ENCODE data around the gene SLC38A8.

The SLC38A8 gene

DNA sequence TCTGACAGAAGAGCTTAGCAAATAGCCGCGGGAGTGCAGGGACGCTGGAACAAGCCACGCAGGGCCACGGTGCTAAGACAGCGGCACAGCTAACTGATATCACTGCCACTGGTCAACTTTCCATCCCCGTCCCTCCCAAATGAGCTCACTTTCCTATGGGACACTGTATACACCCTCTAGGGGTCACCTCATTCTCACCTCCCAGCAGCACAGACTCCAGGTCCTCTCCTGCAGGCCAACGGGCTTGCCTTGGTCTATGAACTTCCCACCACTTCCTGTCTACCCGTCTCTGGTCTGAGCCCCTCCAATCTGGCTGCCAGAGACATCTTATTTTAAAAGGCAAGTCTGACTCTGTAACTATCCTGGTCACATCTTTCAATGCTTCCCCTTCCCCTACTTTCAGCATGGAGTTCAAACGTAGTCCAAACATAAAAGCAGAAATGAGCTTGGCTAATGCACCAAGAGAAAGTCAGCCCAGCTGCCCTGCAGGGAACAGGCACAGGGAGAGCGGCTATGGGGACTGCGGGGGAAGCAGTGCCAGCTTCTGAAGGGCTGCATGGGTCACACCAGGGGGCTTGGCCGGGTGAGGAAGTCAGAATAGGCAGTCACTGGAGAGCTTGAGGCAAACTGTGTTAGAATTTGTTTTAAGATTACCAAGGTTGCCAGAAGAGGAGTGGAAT, 26.3 kb upstream of the SLC38A8 start:
- DNase-seq (ENCODE audit: low spot score): no peak

DNA sequence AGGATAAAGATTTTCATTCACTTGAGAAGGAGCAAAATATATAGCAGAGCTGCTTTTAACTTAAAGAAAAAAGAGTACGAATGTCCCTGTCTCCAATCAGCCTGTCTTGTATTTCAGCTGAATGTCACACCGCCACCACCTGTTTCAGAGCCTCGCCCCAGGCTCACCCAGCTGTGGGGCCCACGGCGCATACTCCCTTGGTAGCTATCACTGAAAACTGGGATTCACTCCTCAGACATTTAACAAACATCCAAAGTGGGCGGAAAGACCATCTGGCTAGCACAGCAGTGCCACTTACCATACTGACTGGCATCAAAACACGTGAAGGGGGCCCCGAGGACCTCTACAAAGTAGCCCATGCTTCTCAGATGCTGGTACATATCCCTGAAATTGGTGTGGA, 25.4 kb upstream of the SLC38A8 start:
- no peak for DNase-seq (ENCODE audit: low spot score)

DNA sequence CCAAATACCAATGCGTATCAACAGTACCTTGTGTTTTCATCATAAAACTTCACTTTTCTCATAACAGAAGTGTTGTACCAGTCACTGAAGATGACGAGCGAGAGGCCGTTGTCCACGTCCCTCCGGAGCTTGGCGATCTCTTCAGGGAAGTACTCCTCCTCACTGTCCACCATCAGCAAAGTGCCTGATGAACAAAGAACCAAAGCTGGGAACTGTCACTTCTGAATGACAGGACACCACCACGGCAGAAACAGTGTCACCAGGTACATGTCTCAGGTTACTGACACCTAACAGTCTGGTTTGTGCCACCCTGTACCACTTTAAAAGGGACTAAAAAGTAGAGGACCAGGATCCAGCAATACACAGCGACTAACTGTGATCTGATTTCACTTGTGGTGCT, 25.0 kb upstream of the SLC38A8 start:
- DNase-seq (ENCODE audit: low spot score): no peak

DNA sequence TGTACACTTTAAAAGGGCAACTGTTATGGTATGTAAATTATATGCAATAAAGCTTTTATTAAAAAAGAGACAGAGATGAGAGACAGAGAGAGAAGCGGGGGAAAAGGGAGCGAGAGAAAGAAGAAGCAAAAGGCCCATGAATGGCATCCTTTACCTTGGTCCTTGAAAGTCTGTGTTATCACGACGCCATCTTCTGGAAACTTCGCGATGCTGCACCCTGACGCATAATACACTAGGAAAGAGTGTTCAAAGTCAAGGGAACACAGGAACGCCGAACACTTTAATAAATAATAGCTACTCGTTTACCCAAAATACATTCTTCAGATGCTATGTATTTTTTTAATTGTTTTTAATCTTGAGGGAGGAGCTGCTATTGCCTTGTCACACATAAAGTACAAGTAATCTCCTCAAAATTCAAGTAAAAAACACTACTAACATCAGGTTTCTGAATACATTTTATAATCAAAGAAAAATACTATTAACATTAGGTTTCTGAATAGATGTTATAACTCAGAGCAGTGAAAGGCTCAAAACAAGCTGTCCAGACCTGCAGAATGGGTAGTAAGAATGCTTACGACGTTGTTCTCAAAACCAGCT, 23.0 kb upstream of the SLC38A8 start:
- DNase-seq (ENCODE audit: low spot score): peak; percentile 29

DNA sequence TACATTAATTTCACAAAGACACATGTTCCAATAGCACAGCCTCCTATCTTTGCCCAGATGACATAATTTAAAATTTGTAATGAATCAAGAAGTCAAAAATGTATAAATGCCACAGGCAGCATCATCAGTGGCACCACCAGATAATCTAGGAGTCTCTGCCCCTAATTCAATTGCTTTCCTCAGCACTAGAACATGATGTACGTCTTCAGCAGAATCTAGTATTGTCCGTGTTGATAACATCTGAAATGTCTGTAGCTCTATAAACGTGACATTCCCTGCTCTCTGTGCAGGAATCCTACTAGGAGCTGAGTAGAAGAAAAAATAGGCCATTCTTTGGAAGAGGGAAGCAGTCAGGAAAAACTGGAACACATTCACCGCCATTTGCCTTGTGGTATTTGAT, 21.4 kb upstream of the SLC38A8 start:
- no peak for DNase-seq (ENCODE audit: low spot score)

DNA sequence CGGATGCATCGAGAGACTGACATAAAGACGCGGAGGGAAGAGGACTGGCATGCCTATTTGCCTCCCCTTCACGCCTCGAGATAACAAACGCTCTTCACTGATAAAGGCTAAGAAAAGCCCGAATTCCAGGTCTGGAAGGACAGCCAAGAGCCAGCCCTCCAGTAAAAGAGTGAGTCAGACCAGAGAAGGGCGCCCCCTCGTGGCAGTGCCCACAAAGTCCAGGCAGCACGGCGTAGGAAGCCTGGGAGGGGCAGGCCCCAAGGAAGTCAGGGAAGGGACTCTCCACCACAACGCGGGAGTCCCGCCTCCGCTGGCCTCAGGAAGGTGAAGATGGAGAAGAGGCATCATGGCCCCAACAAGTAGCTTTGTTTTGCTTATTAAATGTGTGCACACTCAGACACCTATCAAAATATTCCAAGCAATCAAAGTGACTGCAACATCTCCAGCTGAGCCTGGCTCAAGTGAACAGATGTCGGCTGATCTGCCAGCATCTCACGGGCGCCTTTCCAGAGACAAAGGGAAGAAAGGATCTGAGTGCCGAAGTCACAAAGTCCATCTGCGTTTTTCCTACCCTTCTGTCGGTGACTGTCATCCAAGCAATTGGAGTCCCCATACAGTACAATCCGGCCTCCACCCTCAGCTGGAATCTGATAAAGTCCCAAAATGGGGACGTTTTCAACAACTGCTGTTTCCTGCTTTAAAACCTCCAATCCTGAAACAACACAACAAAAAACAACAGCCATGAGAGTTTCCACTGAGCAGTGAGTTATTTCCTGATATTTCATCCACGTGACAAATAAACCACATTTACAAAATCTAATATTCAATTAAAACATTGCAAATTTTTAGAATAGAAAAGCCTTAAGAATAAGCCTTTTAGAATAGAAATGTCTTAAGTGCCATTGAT, 20.4 kb upstream of the SLC38A8 start:
- DNase-seq (ENCODE audit: low spot score): peak; percentile 64

DNA sequence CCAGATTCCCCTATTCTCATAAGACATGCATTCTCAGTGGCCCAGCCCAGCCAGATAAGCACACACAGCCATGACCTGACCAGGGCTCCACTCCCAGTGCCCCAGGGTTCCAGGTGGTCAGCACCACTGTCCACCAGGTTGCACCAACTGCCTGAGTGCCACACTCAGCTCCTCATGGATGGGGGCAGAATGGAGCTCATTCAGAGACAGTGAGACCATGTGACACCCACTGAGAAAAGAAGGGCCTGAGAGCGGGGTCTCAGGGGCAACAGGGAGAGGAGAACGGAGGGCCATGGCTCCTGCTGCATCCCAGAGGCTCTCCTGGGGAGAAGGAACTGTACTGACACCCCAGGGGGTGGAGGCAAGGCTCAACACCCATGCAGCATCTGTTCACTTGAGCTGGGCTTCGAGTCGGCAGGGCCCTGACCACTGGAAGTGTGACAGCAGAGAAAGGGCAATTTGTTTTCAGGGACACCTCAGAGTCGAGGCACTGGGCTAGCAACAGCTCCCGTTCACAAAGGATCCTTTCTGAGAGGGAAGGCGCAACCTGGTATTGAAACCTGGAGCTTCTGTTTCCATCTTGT, 18.7 kb upstream of the SLC38A8 start:
- DNase-seq (ENCODE audit: low spot score): no peak

DNA sequence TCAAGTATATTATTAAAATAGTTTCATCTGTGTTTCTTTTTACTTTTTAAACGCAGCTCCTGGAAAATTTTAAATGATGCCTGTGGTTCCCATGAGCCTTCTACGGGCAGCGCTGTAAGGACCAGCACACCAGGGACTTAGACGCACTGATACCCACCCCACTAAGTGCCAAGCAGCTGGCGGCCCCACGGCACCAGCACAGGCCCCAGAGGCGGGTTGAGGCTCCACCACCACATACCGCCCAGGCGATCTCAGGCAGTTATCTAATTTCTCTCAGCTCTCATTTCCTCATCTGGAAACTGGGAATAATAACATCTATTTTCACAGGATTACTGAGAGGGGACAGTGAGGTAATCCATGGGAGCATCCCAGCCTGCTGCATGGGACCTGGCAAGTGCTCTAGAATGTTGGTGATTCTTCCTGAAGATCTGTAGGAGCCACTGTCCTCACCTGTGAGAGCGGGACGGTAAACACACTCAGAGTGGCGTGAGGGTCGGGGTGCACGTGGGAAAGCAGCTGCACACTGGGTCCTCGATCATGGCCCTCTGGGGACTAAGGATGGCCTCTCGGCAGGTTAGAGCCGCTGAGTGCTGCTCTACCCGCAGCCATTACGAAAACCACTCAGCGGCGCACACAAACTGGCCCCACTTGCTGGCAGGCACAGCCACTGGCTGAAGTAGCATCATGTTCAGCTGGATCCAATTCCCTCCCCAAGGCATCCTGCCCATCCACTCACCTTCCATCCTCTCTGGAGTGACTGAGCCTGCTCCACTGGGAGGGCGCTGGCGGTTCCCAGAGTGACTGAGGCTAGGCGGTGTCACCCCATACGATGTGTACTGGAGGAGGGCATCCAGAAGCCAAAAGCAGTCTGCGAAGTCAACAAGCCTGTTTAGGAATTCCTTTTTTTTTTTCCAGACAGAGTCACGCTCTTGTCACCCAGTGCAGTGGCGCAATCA, 17.6 kb upstream of the SLC38A8 start:
- DNase-seq (ENCODE audit: low spot score): no peak

DNA sequence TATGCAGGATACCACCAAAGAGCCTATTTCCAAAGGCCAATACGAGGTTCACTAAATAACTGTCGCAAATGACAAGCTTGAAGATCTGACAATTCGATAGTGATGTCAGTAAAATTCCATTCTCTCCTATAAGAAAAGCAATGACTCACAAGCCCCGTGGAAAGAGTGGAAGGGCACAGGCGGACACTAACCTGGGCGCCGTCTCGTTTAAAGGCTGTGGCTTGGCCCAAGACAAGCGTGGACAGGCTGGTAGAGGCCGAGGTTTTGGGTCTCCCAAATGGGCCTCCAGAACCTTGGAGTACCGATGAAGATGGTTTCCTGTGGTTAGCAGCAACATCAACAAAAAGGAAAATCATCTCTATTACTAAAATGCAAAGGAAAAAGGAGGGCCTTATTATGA, 16.5 kb upstream of the SLC38A8 start:
- no peak for DNase-seq (ENCODE audit: low spot score)

DNA sequence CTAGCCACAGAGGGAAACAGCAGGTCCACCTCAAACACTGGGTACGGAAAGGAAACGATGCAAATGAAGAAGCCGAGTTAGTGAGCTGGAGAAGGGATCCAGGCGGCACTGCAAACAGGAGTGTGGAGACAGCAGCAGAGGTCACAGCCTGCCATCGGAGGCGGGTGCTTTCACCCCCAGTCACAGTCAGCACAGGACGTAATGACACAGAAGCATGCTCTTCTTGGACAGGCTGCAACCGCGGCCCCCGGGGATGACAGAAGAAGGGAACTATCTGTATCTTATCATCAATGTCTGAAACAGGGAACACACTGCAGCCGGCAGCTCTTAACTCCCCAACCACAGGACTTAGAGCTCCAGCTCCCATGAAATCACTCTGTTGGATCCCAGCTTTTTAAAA, 16.1 kb upstream of the SLC38A8 start:
- DNase-seq (ENCODE audit: low spot score): no peak

DNA sequence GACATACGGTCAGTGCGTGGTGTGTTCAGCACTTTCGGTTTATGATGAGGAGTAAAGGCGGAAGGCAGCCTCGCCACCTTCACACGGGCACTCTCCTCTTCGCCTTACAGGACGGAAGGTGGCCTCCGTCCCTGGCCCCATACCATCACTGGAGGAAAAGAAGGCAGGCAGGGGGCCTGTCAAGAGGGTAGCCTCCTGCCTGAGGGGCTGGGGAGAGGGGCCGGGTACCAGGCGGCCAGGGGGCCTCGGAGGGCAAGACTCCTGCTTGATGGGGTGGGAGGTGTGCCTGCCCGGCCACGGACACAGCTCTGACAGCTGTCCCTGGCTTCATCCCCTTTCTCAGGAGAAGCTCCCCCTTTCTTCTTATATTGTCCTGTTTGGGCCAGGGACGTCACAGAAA, 15.6 kb upstream of the SLC38A8 start:
- no peak for DNase-seq (ENCODE audit: low spot score)

DNA sequence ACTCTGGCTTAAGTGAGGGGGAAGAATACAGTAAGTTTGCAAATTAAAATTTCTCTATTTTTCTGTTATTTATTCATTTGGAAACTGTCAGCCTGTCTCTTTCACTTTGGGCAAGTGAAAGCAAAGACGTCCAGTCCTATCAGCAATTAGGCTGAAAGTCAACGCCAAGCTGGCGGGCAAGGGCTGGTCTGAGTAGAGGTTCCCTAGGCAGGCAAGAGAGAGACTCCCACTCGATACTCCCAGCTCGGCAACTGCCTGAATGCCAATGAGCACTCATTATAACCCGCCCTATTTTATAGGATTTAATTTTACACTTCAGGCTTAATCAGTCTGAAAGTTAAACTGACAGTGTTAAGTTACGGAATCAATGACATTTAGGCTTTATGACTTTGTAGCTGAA, 14.3 kb upstream of the SLC38A8 start:
- DNase-seq (ENCODE audit: low spot score): no peak

DNA sequence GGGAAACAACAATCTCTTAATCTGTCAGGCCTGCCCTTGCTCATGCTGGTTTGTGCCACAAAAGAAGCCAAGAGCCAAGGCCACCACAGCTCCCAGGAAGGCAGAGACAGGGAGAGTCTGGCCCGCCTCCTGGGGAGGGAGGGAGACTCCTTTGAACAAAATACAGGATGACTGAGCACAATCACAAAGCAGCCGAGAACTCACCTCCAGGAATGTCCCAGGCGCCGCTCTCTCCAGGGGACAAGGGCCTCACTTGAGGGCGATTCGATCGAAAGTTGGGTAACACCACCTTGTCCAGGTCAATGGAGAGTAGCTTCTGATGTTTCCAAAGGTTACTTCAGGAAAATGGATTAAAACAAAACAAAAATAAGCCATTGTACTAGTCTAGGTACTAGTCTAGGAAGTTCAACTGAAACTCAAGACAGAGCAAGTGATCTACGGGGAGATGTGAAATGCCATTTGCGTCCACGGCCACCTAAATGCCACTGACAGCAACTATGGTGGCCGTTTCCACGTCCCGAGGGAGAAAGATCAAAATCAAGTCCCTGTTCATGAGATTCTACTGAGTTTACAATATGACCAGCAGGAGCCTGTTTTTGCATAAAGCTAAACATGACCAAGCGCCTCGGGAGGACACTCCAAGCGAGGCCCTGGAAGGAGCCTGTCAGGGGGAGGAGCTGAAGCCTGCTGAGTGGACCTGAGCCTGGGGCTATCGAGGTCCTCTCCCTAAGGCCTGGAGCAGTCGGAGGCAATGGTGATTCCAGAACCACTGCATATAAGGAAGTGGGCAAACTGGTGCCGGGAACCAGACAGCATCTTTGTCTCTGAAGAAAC, 13.4 kb upstream of the SLC38A8 start:
- no peak for DNase-seq (ENCODE audit: low spot score)

DNA sequence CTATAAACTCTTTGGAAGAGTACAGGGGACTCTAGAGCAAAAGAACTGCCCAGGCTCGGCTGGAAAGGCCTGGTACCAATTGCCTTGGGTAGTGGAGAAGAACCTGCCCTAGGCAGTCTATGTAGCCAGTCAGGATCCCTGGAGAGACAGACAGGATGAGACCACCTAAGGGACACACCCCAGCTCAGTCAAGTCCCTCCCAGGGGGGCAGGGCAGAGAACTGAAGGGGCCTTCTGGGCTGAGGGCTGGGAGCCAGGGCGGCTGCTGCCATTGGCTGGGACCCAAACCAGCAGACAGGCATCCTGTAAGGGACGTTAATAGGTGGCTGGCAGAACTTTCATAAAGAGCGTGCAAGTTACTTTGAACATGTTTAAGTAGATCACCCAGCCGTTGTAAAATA, 12.8 kb upstream of the SLC38A8 start:
- DNase-seq (ENCODE audit: low spot score): no peak

DNA sequence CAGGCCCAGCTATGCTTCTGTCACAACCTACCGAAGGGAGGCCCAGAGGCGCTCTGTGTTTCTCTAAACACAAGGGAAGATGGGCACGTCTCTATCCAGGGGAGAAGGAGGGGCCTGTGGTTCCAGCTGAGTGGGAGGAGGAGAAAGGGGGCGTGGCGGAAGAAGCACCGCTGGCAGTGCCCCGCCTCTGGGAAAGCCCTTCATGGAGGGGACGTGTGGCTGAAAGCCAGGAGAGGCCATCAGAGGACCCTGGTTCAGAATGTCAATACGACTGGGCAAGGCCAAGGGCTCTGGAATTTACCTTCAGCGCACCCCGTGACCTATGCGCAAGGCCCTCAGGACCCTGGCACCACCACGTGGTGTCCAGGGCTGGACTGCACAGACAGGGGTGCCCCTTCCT, 12.3 kb upstream of the SLC38A8 start:
- no peak for DNase-seq (ENCODE audit: low spot score)

DNA sequence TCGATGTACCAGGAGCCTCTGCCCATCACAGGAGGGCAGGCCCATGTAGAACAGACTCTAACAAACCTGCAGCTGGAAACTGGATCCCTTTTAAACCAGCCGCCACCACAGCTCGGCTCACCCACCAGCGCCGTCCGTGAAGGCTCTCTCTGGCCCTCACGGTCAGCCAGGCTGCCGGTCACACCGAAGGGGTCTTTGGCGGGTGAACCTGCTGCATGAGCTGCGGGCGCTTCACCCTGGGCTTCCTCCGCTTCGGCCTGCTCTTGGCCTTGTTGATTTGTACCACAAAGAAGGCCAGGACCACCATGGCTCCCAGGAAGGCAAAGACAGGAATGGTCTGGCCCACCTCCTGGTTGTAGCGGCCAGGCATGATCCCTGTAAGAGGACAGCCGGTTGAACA, 11.7 kb upstream of the SLC38A8 start:
- DNase-seq (ENCODE audit: low spot score): no peak

DNA sequence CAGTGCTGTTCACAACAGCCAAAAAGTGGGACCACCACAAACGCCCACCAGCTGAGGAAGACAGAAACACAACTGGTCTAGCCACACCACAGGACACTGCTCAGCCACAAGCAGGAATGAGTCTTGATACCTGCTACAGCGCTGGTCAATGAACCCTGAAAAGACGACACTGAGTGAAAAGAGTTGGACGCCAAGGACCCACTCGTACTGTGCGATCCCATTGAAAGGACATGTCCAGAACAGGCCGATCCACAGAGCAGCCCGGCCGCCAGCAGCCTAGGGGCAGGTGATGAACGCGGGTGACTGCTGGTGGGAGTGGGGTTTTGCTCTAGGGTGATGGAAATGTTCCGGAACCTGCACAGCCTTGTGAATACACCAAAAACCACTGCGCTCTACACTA, 10.6 kb upstream of the SLC38A8 start:
- DNase-seq (ENCODE audit: low spot score): no peak

DNA sequence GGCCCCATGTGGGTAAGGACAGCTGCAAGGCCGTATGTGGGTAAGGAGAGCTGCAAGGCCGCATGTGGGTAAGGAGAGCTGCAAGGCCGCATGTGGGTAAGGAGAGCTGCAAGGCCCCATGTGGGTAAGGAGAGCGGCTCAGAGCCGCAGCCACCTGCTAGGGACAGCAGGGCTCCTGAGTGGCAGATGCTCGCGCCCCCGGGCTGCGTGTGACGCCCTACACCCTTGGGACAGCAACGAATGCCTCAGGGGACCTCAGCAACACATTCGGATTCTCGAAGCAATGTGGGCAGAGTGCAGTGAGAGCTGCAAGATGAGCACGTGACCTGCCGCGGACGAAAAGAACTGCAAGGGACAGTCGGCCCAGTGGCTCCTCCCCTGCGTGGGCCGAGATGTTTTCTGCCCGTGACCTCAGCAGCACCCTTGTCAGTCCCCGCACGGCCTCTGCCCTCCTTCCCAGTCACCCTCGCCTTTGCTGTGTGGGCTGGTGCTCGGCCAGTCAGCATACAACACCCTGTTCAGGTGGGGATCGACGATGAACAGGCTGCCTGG, 9.6 kb upstream of the SLC38A8 start:
- DNase-seq (ENCODE audit: low spot score): no peak

DNA sequence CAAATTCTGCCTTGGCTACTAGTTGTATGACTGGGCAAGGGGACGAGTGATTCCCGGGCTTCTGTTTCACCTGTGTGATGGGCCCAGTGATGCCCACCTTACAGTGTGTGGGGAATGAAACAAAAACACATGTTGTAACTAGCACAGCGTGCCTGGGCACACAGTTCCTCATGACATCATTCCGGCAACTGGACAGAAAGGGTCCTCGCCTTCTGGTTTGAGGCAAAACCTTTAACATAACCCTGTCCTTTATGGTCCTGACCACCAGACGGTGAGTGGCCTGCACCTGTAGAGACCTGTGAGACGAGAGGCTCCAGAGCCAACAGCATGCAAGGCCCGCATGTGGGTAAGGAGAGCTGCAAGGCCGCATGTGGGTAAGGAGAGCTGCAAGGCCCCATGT, 7.7 kb upstream of the SLC38A8 start:
- DNase-seq (ENCODE audit: low spot score): no peak

DNA sequence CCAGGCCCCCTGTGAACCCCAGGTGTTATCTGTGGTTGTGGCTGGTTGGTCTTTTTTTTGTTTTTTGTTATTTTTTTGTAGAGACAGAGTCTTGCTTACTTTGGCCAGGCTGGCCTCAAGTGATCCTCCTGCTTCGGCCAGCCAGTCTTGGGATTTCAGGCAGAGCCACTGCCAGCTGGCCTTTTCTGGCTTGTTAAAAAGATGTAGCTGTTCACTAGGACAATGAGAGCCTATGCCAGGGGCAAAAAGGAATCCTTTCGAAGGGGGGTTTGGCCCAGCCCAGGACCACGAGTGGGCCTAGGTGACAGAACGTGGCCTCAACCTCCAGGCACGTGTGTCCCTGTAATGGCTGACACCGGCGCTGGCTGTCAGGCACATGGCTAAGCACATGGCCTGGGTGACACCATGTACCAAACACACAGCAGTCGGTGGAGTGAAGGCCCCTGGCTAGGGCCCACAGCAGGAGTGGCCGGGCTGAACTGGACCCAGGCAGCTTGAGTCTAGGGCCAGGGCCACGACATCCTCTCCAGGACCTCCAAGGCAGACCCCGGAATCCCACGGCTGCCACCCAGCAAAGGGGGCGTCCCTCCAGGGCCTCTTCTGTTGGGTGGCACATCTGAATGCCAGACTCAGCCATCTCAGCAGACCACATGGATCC, 6.9 kb upstream of the SLC38A8 start:
- no peak for DNase-seq (ENCODE audit: low spot score)

Data from COLO829 (cell line).